BJ (cell line): ENCODE measurements around the gene TBC1D2. TPM values are rescaled to one million over a fixed set of nuclear protein-coding genes. Genes with fewer than 3 reads are reported as not detected.

Source experiments
- CTCF ChIA-PET: fragments of 350-600 bp; formaldehyde crosslinking; extraction: SDS; loops from one replicate; lab custom pipeline; 2021; ENCODE audit warnings: antibody characterized with exemption, inconsistent platforms; lab: Yijun Ruan, JAX
- POLR2A ChIA-PET: fragments of 300-600 bp; sonication (Branson Sonifier 250); formaldehyde crosslinking; extraction: SDS; loops from one replicate; lab custom pipeline; 2021; ENCODE audit warnings: antibody characterized with exemption; lab: Charles Lee
- DNase-seq: peaks from one replicate; pipeline ENCODE4 v3.0.0-alpha.2; 2011; ENCODE audit warnings: low read depth
- H3K27me3 ChIP-seq: 2 replicates; pipeline ENCODE4 v1.6.0; 2011; ENCODE audit warnings: low read length; ENCODE audit not compliant: control insufficient read depth, insufficient read depth
- H3K36me3 ChIP-seq: 2 replicates; pipeline ENCODE4 v1.5.1; 2011; ENCODE audit warnings: low read length; ENCODE audit not compliant: control insufficient read depth, insufficient read depth
- H3K4me3 ChIP-seq: 2 replicates; pipeline ENCODE4 v1.5.1; 2011; ENCODE audit warnings: low read depth, mild to moderate bottlenecking, control low read depth, low read length
- CTCF ChIP-seq: IDR thresholded peaks from 2 replicates; pipeline ENCODE4 v1.5.1; 2011; ENCODE audit warnings: low read depth, mild to moderate bottlenecking, control low read depth, inconsistent platforms, low read length, moderate library complexity; ENCODE audit not compliant: insufficient read depth
- polyA plus RNA-seq: library from polyadenylated mRNA; depleted of rRNA; stranded (reverse); fragments of >200 nt; gene quantifications from 2 replicates; pipeline ENCODE4 v1.2.3, GENCODE V29; 2011

The TBC1D2 gene
- polyA plus RNA-seq, 1 experiment: 70.3 TPM

- TF ChIP-seq CTCF: no peak
- ChIA-PET CTCF (interaction anchor here (1.1 to 2.0 kb wide), 4 partner anchors 21 to 26 kb away, joined by 3 to 6 read pairs (median 5); partner anchors contain the start of gene TBC1D2), POLR2A (no interaction called here)
- Histone ChIP-seq H3K27me3 (no peaks in the 10 kb centered on the region), H3K36me3 (peaks cover 25% of the 10 kb centered on the region), H3K4me3 (no peak overlapping the region)
- DNase-seq: no peak
Measured at GRCh38 chr9:98229620-98230019, 25.8 kb downstream of the TBC1D2 start.

- CTCF ChIA-PET: interaction anchor here (1.1 to 2.0 kb wide), 4 partner anchors 21 to 26 kb away, joined by 3 to 6 read pairs (median 5); partner anchors contain the start of gene TBC1D2
- no peak for TF ChIP-seq CTCF
- POLR2A ChIA-PET: no interaction called here
- Histone ChIP-seq H3K27me3 (no peaks in the 10 kb centered on the region), H3K36me3 (peaks cover 22% of the 10 kb centered on the region), H3K4me3 (no peak overlapping the region)
- no peak for DNase-seq
Measured at GRCh38 chr9:98229090-98229395, 26.4 kb downstream of the TBC1D2 start.

GRCh38 chr9:98228392-98229089 is 26.9 kb downstream of the TBC1D2 start:
- ChIA-PET POLR2A (no interaction called here), CTCF (interaction anchor here (1.2 to 1.5 kb wide), 2 partner anchors 22 to 27 kb away, joined by 5 to 6 read pairs; partner anchors contain the start of gene TBC1D2)
- H3K27me3 ChIP-seq: no peaks in the 10 kb centered on the region
- no peak overlapping the region for H3K4me3 ChIP-seq
- DNase-seq: no peak
- TF ChIP-seq CTCF: no peak
- H3K36me3 ChIP-seq: peaks cover 20% of the 10 kb centered on the region

GRCh38 chr9:98227883-98228282 is 27.6 kb downstream of the TBC1D2 start:
- CTCF ChIA-PET: interaction anchor here (1.5 kb wide), 1 partner anchor 21 kb away, joined by 6 read pairs; no protein-coding TSS in a partner anchor
- TF ChIP-seq CTCF: no peak
- Histone ChIP-seq H3K27me3 (no peaks in the 10 kb centered on the region), H3K36me3 (peaks cover 15% of the 10 kb centered on the region), H3K4me3 (no peak overlapping the region)
- no peak for DNase-seq
- POLR2A ChIA-PET: no interaction called here

- CTCF ChIA-PET: interaction anchor here (1.9 kb wide), 1 partner anchor 24 kb away, joined by 9 read pairs; no protein-coding TSS in a partner anchor
- DNase-seq: no peak
Measured at GRCh38 chr9:98226957-98227356, 28.5 kb downstream of the TBC1D2 start.

More at GRCh38 chr9:98226957-98227356, 28.5 kb downstream of the TBC1D2 start:
- Histone ChIP-seq H3K4me3 (no peak overlapping the region), H3K36me3 (peaks cover 15% of the 10 kb centered on the region), H3K27me3 (no peaks in the 10 kb centered on the region)
- POLR2A ChIA-PET: no interaction called here
- TF ChIP-seq CTCF: no peak
